Measurements from ENCODE around the gene UHRF1. TPM values are rescaled to one million over a fixed set of nuclear protein-coding genes. Genes with fewer than 3 reads are reported as not detected.
"Not testable (repeated sequence)": the region's sequence is repeated elsewhere in the genome, so short reads cannot be mapped to it uniquely, and the experiment has no call there.

Gene UHRF1
- total and polyA plus RNA-seq, 9 donors, result 19.2 to 42.5 (median 33.0) TPM

DNA sequence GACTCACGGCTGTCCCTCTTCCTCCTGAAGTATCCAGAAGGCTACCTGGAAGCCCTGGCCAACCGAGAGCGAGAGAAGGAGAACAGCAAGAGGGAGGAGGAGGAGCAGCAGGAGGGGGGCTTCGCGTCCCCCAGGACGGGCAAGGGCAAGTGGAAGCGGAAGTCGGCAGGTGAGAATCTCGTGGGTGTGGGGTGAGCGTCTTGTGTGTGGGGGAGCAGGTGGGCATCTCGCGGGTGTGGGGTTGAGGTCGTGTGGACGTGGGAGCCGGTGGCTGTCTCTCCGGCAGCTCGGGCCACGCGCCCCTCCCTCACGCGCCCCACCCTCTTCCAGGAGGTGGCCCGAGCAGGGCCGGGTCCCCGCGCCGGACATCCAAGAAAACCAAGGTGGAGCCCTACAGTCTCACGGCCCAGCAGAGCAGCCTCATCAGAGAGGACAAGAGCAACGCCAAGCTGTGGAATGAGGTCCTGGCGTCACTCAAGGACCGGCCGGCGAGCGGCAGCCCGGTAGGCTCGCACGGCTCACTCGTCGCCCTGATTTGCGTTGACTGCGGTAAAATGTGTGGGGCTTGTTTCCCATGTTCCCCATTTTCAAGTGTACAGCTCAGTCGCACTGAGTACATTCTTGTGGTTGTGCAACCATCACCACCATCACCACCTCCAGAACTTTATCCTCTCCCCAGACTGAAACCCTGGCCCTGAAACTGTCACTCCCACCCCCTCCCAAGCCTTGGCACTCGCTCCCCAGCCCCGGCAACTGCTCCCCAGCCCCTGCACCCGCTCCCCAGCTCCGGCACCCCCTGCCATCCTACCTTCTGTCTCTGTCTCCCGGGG, 45.2 kb downstream of the UHRF1 start:
- DNase-seq; H3K27me3 ChIP-seq (ENCODE audit: control insufficient read depth, insufficient read depth, low read length); H3K4me3 ChIP-seq (ENCODE audit: low read length); H3K27ac ChIP-seq (ENCODE audit: low read length); H3K9me3 ChIP-seq (replicated peaks; ENCODE audit: control insufficient read depth, low read depth, low read length); H3K4me1 ChIP-seq (ENCODE audit: control insufficient read depth, insufficient read depth, low read length): not testable (repeated sequence)
- H3K36me3 ChIP-seq (ENCODE audit: control insufficient read depth, insufficient read depth, low read length), result peaks cover 61% of the 10 kb centered on the region
- WGBS (ENCODE audit: insufficient coverage), result 82% methylated on average over 29 of the region's 46 CpGs

DNA sequence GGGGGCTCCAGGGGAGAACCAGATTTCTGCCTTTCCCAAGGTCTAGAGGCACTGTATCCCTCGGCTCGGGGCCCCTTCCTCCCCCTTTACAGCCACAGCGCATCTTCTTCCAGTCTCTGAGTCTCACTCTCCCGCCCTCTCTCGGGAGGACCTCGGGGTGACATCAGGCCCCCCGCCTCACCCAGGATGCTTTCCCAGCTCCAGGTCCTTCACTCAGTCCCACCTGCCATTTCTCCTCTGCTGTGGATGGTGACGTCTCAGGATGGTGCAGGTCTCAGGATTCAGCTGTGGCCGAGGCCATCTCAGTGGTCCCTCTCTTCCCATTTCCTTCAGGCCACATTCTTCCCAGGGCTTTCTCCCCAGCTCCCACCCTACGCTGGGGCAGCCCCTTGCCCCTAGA, 46.0 kb downstream of the UHRF1 start:
- Histone ChIP-seq H3K9me3 (replicated peaks; ENCODE audit: control insufficient read depth, low read depth, low read length) (no peaks in the 10 kb centered on the region), H3K27me3 (ENCODE audit: control insufficient read depth, insufficient read depth, low read length) (no peaks in the 10 kb centered on the region), H3K36me3 (ENCODE audit: control insufficient read depth, insufficient read depth, low read length) (peaks cover 61% of the 10 kb centered on the region), H3K4me3 (ENCODE audit: low read length) (no peak overlapping the region), H3K27ac (ENCODE audit: low read length) (no peak overlapping the region), H3K4me1 (ENCODE audit: control insufficient read depth, insufficient read depth, low read length) (peaks cover 3% of the 10 kb centered on the region)
- DNase-seq, result no peak
- WGBS (ENCODE audit: insufficient coverage), result 98% methylated on average over 10 of the region's 10 CpGs

DNA sequence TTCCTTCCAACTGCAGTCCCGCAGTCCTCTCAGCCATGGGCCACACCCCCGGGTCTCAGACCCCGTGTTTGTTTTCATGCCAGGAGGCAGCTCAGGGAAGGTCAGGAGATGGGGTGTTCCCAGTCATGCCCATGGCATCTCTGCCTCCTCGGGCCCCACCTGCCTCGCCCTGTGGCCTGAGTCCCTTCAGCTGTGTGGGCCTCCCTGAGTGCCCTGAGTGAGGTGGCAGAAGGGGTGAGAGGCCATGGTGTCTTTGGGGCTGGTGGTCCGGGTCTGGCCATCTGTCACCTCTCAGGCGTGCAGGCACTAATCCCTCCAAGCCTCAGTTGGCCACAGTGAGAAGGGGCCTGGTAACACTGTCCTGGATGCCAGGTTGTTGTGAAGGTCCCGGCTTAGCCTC, 48.7 kb downstream of the UHRF1 start:
- no peaks in the 10 kb centered on the region for H3K9me3 ChIP-seq (replicated peaks; ENCODE audit: control insufficient read depth, low read depth, low read length)
- no peaks in the 10 kb centered on the region for H3K27me3 ChIP-seq (ENCODE audit: control insufficient read depth, insufficient read depth, low read length)
- DNase-seq, result no peak
- no peak overlapping the region for H3K4me3 ChIP-seq (ENCODE audit: low read length)
- WGBS (ENCODE audit: insufficient coverage), result 93% methylated on average over 8 of the region's 8 CpGs
- peaks cover 3% of the 10 kb centered on the region for H3K4me1 ChIP-seq (ENCODE audit: control insufficient read depth, insufficient read depth, low read length)
- H3K27ac ChIP-seq (ENCODE audit: low read length), result no peak overlapping the region
- H3K36me3 ChIP-seq (ENCODE audit: control insufficient read depth, insufficient read depth, low read length), result peaks cover 50% of the 10 kb centered on the region

- DNase-seq, result no peak
- H3K9me3 ChIP-seq (replicated peaks; ENCODE audit: control insufficient read depth, low read depth, low read length), result no peaks in the 10 kb centered on the region
- no peak overlapping the region for H3K4me3 ChIP-seq (ENCODE audit: low read length)
- H3K36me3 ChIP-seq (ENCODE audit: control insufficient read depth, insufficient read depth, low read length), result peaks cover 17% of the 10 kb centered on the region
- peaks cover 3% of the 10 kb centered on the region for H3K4me1 ChIP-seq (ENCODE audit: control insufficient read depth, insufficient read depth, low read length)
- H3K27ac ChIP-seq (ENCODE audit: low read length), result no peak overlapping the region
- H3K27me3 ChIP-seq (ENCODE audit: control insufficient read depth, insufficient read depth, low read length), result no peaks in the 10 kb centered on the region
- 95% methylated on average over 4 of the region's 7 CpGs for WGBS (ENCODE audit: insufficient coverage)
Measured at GRCh38 chr19:4962085-4962619, 52.9 kb downstream of the UHRF1 start.

- Histone ChIP-seq H3K36me3 (ENCODE audit: control insufficient read depth, insufficient read depth, low read length) (peaks cover 7% of the 10 kb centered on the region), H3K27me3 (ENCODE audit: control insufficient read depth, insufficient read depth, low read length) (no peaks in the 10 kb centered on the region), H3K27ac (ENCODE audit: low read length) (no peak overlapping the region), H3K4me3 (ENCODE audit: low read length) (no peak overlapping the region), H3K4me1 (ENCODE audit: control insufficient read depth, insufficient read depth, low read length) (peaks cover 12% of the 10 kb centered on the region), H3K9me3 (replicated peaks; ENCODE audit: control insufficient read depth, low read depth, low read length) (no peaks in the 10 kb centered on the region)
- 100% methylated on average over 1 of the region's 6 CpGs for WGBS (ENCODE audit: insufficient coverage)
- no peak for DNase-seq
Measured at GRCh38 chr19:4965061-4965460, 55.8 kb downstream of the UHRF1 start.

DNA sequence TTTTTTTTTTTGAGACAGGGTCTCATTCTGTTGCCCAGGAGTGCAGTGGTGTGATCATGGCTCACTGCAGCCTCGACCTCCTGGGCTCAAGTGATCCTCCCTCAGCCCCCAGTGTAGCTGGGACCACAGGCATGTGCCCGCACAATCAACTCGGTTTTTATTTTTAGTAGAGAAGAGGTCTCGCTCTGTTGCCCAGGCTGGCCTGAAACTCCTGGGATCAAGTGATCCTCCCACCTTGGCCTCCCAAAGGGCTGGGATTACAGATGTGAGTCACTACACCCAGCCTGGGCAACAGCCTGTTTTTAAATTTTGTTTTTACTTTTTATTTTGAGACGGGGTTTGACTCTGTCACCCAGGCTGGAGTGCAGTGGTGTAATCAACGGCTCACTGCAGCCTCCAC, 57.3 kb downstream of the UHRF1 start:
- Histone ChIP-seq H3K27ac (ENCODE audit: low read length) (no peak overlapping the region), H3K4me1 (ENCODE audit: control insufficient read depth, insufficient read depth, low read length) (peaks cover 27% of the 10 kb centered on the region), H3K9me3 (replicated peaks; ENCODE audit: control insufficient read depth, low read depth, low read length) (no peaks in the 10 kb centered on the region), H3K36me3 (ENCODE audit: control insufficient read depth, insufficient read depth, low read length) (peaks cover 6% of the 10 kb centered on the region), H3K27me3 (ENCODE audit: control insufficient read depth, insufficient read depth, low read length) (no peaks in the 10 kb centered on the region), H3K4me3 (ENCODE audit: low read length) (no peak overlapping the region)
- DNase-seq, result no peak
- WGBS (ENCODE audit: insufficient coverage), result 78% methylated on average over 5 of the region's 6 CpGs

GRCh38 chr19:4967738-4968461, 58.6 kb downstream of the UHRF1 start:
- 67% methylated on average over 8 of the region's 16 CpGs for WGBS (ENCODE audit: insufficient coverage)
- peak overlapping the region; percentile 50 for H3K4me3 ChIP-seq (ENCODE audit: low read length)
- H3K36me3 ChIP-seq (ENCODE audit: control insufficient read depth, insufficient read depth, low read length), result no peaks in the 10 kb centered on the region
- no peak for DNase-seq
- H3K27me3 ChIP-seq (ENCODE audit: control insufficient read depth, insufficient read depth, low read length), result no peaks in the 10 kb centered on the region
- no peaks in the 10 kb centered on the region for H3K9me3 ChIP-seq (replicated peaks; ENCODE audit: control insufficient read depth, low read depth, low read length)
- H3K27ac ChIP-seq (ENCODE audit: low read length), result peak overlapping the region; percentile 85
- H3K4me1 ChIP-seq (ENCODE audit: control insufficient read depth, insufficient read depth, low read length), result peaks cover 36% of the 10 kb centered on the region

- peak within 1 kb of the TSS; percentile 85 for H3K27ac ChIP-seq (ENCODE audit: low read length)
- no peaks in the 10 kb centered on the region for H3K36me3 ChIP-seq (ENCODE audit: control insufficient read depth, insufficient read depth, low read length)
- peak within 1 kb of the TSS; percentile 60 for H3K4me3 ChIP-seq (ENCODE audit: low read length)
- peak; percentile 100 for DNase-seq
- WGBS (ENCODE audit: insufficient coverage), result under 1% methylated on average over 96 of the region's 96 CpGs
- H3K4me1 ChIP-seq (ENCODE audit: control insufficient read depth, insufficient read depth, low read length), result peaks cover 36% of the 10 kb centered on the region
- H3K9me3 ChIP-seq (replicated peaks; ENCODE audit: control insufficient read depth, low read depth, low read length), result no peaks in the 10 kb centered on the region
- no peaks in the 10 kb centered on the region for H3K27me3 ChIP-seq (ENCODE audit: control insufficient read depth, insufficient read depth, low read length)
Measured at GRCh38 chr19:4968462-4969291, 59.4 kb downstream of the UHRF1 start, which contains the start of gene KDM4B. TSS of gene KDM4B (plus strand) at chr19:4969113. CDS start at chr19:5032891, 63,778 bp downstream.

DNA sequence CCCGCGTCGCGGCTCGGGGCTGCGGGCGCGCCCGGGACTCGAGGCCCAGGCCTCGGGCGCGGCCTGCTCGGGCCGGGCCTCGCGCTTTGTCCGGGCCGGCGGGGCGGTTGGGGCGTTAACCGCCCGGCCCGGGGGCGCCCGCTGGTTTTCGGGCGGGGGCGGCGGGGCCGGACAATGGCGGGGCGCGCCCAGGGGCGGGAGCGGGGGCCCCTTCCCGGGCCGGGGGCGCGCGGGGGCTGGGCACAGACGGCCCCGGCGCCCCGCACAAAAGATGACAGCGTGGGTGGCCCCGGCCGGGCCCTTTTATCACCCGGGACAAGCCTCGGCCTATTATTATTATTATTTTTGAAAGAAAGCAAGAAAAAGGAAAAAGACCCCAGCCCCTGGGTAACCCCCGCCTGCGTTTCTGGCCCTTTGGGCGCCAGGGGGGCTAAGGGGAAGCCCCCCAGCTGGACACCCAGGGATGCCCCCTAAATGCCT, 60.0 kb downstream of the UHRF1 start:
- peak overlapping the region; percentile 60 for H3K4me3 ChIP-seq (ENCODE audit: low read length)
- peaks cover 36% of the 10 kb centered on the region for H3K4me1 ChIP-seq (ENCODE audit: control insufficient read depth, insufficient read depth, low read length)
- DNase-seq, result no peak
- WGBS (ENCODE audit: insufficient coverage), result under 1% methylated on average over 40 of the region's 54 CpGs
- no peak overlapping the region for H3K27ac ChIP-seq (ENCODE audit: low read length)
- H3K9me3 ChIP-seq (replicated peaks; ENCODE audit: control insufficient read depth, low read depth, low read length), result no peaks in the 10 kb centered on the region
- no peaks in the 10 kb centered on the region for H3K27me3 ChIP-seq (ENCODE audit: control insufficient read depth, insufficient read depth, low read length)
- no peaks in the 10 kb centered on the region for H3K36me3 ChIP-seq (ENCODE audit: control insufficient read depth, insufficient read depth, low read length)

Data from muscle of leg (tissue), 11 donors.